ENCODE results near the gene SORCS2.

The SORCS2 gene

GRCh38 chr4:7511525-7511924 lies 319.2 kb downstream of the SORCS2 start:
- no peak for TF ChIP-seq CEBPB (IDR thresholded peaks at IDR 0.05)
- no peak for TF ChIP-seq TCF12 (IDR thresholded peaks at IDR 0.05; ENCODE audit: low read depth)
- TF ChIP-seq, protein P1, sequence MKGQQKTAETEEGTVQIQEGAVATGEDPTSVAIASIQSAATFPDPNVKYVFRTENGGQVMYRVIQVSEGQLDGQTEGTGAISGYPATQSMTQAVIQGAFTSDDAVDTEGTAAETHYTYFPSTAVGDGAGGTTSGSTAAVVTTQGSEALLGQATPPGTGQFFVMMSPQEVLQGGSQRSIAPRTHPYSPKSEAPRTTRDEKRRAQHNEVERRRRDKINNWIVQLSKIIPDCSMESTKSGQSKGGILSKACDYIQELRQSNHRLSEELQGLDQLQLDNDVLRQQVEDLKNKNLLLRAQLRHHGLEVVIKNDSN (IDR thresholded peaks at IDR 0.05), result no peak

DNA sequence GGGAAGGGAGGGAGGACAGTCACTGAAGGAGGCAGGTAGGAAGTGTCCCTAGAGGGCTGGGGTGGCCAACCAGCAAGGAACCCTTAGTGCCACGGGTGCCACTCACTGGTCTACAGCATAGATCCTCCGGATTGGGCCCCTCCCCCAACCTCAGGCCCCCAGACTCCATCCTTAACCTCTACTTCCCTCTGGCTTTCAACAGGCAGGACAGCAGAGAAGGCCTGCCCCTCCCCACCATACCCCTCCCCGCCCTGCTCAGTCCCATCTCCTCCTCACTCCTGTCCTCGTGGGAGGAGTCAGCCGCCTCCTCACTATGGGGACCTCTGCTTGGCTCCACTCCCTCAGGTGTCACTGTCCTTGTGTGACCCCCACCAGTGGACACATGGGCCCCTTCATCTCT lies 320.1 kb downstream of the SORCS2 start:
- TF ChIP-seq TEAD4 (IDR thresholded peaks at IDR 0.05) (no peak), CREB1 (IDR thresholded peaks at IDR 0.05; ENCODE audit: low read depth) (no peak), TCF12 (IDR thresholded peaks at IDR 0.05; ENCODE audit: low read depth) (no peak), YY1 (IDR thresholded peaks at IDR 0.05; ENCODE audit: low read depth) (no peak), CEBPB (IDR thresholded peaks at IDR 0.05) (no peak), ZBTB7A (IDR thresholded peaks at IDR 0.05; ENCODE audit: low read depth) (no peak), FOXM1 (IDR thresholded peaks at IDR 0.05; ENCODE audit: borderline replicate concordance, low read depth) (no peak), NFIC (IDR thresholded peaks at IDR 0.05) (no peak), RAD21 (IDR thresholded peaks at IDR 0.05; ENCODE audit: low read depth) (no peak), TAF1 (IDR thresholded peaks at IDR 0.05; ENCODE audit: low read depth) (no peak), EP300 (IDR thresholded peaks at IDR 0.05; ENCODE audit: borderline replicate concordance) (no peak), EGR1 (IDR thresholded peaks at IDR 0.05) (no peak)
- TF ChIP-seq, protein P2, sequence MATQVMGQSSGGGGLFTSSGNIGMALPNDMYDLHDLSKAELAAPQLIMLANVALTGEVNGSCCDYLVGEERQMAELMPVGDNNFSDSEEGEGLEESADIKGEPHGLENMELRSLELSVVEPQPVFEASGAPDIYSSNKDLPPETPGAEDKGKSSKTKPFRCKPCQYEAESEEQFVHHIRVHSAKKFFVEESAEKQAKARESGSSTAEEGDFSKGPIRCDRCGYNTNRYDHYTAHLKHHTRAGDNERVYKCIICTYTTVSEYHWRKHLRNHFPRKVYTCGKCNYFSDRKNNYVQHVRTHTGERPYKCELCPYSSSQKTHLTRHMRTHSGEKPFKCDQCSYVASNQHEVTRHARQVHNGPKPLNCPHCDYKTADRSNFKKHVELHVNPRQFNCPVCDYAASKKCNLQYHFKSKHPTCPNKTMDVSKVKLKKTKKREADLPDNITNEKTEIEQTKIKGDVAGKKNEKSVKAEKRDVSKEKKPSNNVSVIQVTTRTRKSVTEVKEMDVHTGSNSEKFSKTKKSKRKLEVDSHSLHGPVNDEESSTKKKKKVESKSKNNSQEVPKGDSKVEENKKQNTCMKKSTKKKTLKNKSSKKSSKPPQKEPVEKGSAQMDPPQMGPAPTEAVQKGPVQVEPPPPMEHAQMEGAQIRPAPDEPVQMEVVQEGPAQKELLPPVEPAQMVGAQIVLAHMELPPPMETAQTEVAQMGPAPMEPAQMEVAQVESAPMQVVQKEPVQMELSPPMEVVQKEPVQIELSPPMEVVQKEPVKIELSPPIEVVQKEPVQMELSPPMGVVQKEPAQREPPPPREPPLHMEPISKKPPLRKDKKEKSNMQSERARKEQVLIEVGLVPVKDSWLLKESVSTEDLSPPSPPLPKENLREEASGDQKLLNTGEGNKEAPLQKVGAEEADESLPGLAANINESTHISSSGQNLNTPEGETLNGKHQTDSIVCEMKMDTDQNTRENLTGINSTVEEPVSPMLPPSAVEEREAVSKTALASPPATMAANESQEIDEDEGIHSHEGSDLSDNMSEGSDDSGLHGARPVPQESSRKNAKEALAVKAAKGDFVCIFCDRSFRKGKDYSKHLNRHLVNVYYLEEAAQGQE (IDR thresholded peaks at IDR 0.05; ENCODE audit: low read depth), result no peak
- TF ChIP-seq, protein P3, sequence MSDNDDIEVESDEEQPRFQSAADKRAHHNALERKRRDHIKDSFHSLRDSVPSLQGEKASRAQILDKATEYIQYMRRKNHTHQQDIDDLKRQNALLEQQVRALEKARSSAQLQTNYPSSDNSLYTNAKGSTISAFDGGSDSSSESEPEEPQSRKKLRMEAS (IDR thresholded peaks at IDR 0.05), result no peak
- TF ChIP-seq, protein P1 (IDR thresholded peaks at IDR 0.05), result no peak

GRCh38 chr4:7512946-7513345 lies 320.6 kb downstream of the SORCS2 start:
- TF ChIP-seq, protein P2 (IDR thresholded peaks at IDR 0.05; ENCODE audit: low read depth), result no peak
- TF ChIP-seq FOXM1 (IDR thresholded peaks at IDR 0.05; ENCODE audit: borderline replicate concordance, low read depth), result no peak
- no peak for TF ChIP-seq NFIC (IDR thresholded peaks at IDR 0.05)
- TF ChIP-seq TAF1 (IDR thresholded peaks at IDR 0.05; ENCODE audit: low read depth), result no peak
- no peak for TF ChIP-seq RAD21 (IDR thresholded peaks at IDR 0.05; ENCODE audit: low read depth)
- TF ChIP-seq TCF12 (IDR thresholded peaks at IDR 0.05; ENCODE audit: low read depth), result no peak
- no peak for TF ChIP-seq CEBPB (IDR thresholded peaks at IDR 0.05)
- TF ChIP-seq CREB1 (IDR thresholded peaks at IDR 0.05; ENCODE audit: low read depth), result no peak
- TF ChIP-seq, protein P3 (IDR thresholded peaks at IDR 0.05), result no peak

GRCh38 chr4:7513671-7514070 lies 321.3 kb downstream of the SORCS2 start:
- TF ChIP-seq TEAD4 (IDR thresholded peaks at IDR 0.05) (peak; percentile 26; the same call in 1 of the 2 replicates), FOXM1 (IDR thresholded peaks at IDR 0.05; ENCODE audit: borderline replicate concordance, low read depth) (no peak)

DNA sequence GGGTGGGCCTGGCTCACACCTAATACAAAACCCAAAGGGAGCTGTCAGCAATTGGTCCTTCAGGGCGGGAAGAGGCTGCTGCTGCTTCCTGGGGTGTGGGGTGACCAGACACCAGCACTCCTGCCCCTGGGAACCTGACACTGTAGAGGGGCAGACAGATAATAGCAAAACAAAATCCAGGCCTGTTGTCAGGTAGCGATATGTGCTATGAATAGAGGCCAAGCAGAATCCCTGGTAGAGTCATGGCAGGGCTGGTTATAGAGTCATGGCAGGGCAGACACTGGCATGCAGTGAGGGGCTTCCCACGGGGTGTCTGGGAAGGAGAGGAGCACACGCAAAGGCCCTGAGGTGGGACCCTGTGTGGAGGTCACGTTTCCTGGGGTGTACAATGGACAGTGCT lies 321.9 kb downstream of the SORCS2 start:
- TF ChIP-seq, protein P1 (IDR thresholded peaks at IDR 0.05), result no peak
- TF ChIP-seq ZBTB7A (IDR thresholded peaks at IDR 0.05; ENCODE audit: low read depth), result no peak
- no peak for TF ChIP-seq EGR1 (IDR thresholded peaks at IDR 0.05)
- TF ChIP-seq, protein P2 (IDR thresholded peaks at IDR 0.05; ENCODE audit: low read depth), result no peak
- TF ChIP-seq EP300 (IDR thresholded peaks at IDR 0.05; ENCODE audit: borderline replicate concordance), result no peak
- TF ChIP-seq TAF1 (IDR thresholded peaks at IDR 0.05; ENCODE audit: low read depth), result no peak
- TF ChIP-seq RAD21 (IDR thresholded peaks at IDR 0.05; ENCODE audit: low read depth), result no peak

Measured in Ishikawa (cell line).